Mesothelial cell of epicardium (in vitro differentiated cells): Measurements from ENCODE around the gene STAB1. TPM values are rescaled to one million over a fixed set of nuclear protein-coding genes. Genes with fewer than 3 reads are reported as not detected.

Source experiments
- DNase-seq, 2 experiments: peaks; one replicate each; pipeline ENCODE4 v3.0.0; 2021; ENCODE audit warnings: low spot score in 2 of 2; ENCODE audit not compliant: unreplicated experiment in 2 of 2
- H3K27ac Mint-ChIP-seq: 2 replicates; pipeline ENCODE4 v1.8.0; 2021; ENCODE audit warnings: mixed read lengths
- H3K27me3 Mint-ChIP-seq: 2 replicates; pipeline ENCODE4 v1.8.0; 2021; ENCODE audit warnings: low read depth, mixed read lengths
- H3K36me3 Mint-ChIP-seq: 2 replicates; pipeline ENCODE4 v1.8.0; 2021; ENCODE audit warnings: mixed read lengths
- H3K4me1 Mint-ChIP-seq: 2 replicates; pipeline ENCODE4 v1.8.0; 2021; ENCODE audit warnings: mixed read lengths
- H3K4me3 Mint-ChIP-seq: 2 replicates; pipeline ENCODE4 v1.8.0; 2021; ENCODE audit warnings: mild to moderate bottlenecking, moderate library complexity, mixed read lengths
- H3K9me3 Mint-ChIP-seq: 2 replicates; pipeline ENCODE4 v1.8.0; 2021; ENCODE audit warnings: mixed read lengths
- total RNA-seq: library from RNA; stranded (reverse); gene quantifications from 3 replicates; pipeline ENCODE4 v1.2.1, GENCODE V29; 2021
- TF ChIP-seq, protein P1 (sequence below): fragments of 200-600 bp; sonication (generic); IDR thresholded peaks from one replicate; pipeline ENCODE4 v1.5.0; 2021; ENCODE audit warnings: antibody characterized with exemption; ENCODE audit not compliant: unreplicated experiment

The STAB1 gene, protein sequence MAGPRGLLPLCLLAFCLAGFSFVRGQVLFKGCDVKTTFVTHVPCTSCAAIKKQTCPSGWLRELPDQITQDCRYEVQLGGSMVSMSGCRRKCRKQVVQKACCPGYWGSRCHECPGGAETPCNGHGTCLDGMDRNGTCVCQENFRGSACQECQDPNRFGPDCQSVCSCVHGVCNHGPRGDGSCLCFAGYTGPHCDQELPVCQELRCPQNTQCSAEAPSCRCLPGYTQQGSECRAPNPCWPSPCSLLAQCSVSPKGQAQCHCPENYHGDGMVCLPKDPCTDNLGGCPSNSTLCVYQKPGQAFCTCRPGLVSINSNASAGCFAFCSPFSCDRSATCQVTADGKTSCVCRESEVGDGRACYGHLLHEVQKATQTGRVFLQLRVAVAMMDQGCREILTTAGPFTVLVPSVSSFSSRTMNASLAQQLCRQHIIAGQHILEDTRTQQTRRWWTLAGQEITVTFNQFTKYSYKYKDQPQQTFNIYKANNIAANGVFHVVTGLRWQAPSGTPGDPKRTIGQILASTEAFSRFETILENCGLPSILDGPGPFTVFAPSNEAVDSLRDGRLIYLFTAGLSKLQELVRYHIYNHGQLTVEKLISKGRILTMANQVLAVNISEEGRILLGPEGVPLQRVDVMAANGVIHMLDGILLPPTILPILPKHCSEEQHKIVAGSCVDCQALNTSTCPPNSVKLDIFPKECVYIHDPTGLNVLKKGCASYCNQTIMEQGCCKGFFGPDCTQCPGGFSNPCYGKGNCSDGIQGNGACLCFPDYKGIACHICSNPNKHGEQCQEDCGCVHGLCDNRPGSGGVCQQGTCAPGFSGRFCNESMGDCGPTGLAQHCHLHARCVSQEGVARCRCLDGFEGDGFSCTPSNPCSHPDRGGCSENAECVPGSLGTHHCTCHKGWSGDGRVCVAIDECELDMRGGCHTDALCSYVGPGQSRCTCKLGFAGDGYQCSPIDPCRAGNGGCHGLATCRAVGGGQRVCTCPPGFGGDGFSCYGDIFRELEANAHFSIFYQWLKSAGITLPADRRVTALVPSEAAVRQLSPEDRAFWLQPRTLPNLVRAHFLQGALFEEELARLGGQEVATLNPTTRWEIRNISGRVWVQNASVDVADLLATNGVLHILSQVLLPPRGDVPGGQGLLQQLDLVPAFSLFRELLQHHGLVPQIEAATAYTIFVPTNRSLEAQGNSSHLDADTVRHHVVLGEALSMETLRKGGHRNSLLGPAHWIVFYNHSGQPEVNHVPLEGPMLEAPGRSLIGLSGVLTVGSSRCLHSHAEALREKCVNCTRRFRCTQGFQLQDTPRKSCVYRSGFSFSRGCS (N-terminal part only)
- 0.29 to 0.71 TPM (median 0.66 TPM) in 3 replicates for total RNA-seq

DNA sequence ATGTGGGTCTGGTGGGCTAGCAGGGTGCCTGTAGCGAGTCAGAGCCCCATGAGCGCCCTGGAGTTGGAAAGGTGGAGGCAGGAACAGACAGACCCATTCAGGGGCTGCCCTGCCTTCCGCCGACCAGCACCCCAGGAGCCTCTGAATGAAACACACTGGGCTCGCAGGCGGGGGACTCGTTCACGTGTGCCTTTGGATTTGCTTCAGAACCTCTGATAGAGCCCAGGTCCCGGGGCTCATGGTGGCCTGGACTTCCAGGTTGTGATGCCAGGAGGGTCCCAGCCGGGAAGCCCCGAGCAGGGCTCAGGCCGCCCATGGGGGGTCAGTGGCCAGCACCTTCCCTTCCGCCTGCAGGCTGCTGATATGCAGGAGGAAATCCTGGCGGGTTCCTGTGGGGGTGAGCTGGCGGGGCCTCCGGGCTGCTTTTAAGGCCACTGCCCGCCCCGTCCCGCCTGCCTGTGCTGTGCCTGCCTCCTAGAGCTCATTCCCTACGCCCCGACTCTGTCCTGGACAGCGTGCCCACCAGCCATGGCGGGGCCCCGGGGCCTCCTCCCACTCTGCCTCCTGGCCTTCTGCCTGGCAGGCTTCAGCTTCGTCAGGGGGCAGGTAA, at the start of gene STAB1:
Gene STAB1, plus strand, starts transcription at position 453 of the 610 bp plus-strand sequence. Its CDS starts 76 bp downstream, at position 529.
- Mint-ChIP-seq H3K36me3 (peaks cover 19% of the 10 kb centered on the region), H3K27me3 (no peaks in the 10 kb centered on the region), H3K9me3 (no peaks in the 10 kb centered on the region), H3K27ac (peak within 1 kb of the TSS; percentile 80), H3K4me3 (no peak within 1 kb of the TSS), H3K4me1 (peaks cover 4% of the 10 kb centered on the region)
- TF ChIP-seq, protein P1, sequence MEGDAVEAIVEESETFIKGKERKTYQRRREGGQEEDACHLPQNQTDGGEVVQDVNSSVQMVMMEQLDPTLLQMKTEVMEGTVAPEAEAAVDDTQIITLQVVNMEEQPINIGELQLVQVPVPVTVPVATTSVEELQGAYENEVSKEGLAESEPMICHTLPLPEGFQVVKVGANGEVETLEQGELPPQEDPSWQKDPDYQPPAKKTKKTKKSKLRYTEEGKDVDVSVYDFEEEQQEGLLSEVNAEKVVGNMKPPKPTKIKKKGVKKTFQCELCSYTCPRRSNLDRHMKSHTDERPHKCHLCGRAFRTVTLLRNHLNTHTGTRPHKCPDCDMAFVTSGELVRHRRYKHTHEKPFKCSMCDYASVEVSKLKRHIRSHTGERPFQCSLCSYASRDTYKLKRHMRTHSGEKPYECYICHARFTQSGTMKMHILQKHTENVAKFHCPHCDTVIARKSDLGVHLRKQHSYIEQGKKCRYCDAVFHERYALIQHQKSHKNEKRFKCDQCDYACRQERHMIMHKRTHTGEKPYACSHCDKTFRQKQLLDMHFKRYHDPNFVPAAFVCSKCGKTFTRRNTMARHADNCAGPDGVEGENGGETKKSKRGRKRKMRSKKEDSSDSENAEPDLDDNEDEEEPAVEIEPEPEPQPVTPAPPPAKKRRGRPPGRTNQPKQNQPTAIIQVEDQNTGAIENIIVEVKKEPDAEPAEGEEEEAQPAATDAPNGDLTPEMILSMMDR, result no peak
- no peak for DNase-seq

DNA sequence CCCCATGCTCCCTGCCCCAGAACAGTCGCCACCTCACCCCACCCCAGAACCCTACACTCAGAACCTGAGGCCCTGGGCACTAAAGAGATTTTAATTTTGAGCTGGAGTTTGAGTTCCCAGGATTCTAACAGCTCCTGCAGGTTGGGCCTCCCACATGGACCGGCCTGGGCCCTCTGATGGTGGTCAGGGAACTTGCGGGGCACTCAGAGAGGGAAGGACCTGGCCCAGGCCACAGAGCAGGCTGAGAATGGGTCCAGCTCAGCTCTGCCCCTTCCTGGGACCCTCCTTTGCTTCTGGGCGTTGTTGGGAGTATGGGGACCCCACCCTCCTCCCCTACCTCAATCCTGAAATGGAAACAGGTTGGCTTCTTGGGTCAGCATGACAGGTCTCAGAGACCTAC, 49.1 kb upstream of the STAB1 start:
- no peak overlapping the region for H3K27ac Mint-ChIP-seq
- no peaks in the 10 kb centered on the region for H3K9me3 Mint-ChIP-seq
- no peaks in the 10 kb centered on the region for H3K36me3 Mint-ChIP-seq
- no peak overlapping the region for H3K4me3 Mint-ChIP-seq
- peaks cover 18% of the 10 kb centered on the region for H3K4me1 Mint-ChIP-seq
- TF ChIP-seq, protein P1, result no peak
- H3K27me3 Mint-ChIP-seq, result no peaks in the 10 kb centered on the region
- no peak for DNase-seq

DNA sequence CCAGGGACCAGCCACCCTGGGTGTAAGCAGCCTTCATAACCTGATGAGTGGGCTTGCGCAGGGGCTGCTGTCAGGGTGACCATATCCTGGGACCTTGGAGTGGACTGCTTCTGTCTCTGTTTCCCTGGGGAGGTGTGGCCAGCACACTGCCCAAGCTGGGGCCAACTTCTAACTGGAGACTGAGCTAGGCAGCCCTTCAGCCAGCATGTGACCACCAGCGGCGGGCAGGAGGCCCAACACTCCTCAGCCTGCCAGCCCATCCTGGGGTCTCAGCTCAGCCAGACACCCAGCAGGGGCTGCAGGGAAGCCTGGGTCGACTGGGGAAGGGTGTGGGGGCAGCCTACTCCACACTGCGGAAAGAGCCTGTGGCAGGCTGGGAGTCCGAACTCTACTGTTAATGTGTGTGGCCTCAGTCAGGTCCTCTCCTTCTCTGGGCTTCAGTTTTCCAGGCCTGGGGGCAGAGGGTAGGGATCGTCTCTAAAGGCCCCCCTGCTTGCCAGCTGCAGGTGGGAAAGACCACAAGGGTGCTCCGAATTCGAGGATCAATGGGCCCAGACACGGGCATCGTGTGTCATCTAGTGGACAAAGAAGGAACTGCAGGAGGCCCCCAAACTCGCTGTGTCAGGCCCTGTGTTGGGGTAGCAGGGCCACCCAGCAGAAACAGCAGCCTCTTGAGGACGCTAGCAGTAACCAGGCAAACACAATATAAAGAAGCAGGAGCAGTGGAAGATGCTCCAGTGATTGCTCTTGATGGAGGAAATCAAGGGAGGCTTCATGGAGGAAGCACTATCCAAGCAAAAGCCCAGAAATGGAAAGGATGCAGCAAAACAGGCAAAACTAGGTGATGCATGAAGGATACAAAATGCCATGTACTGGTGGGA, 48.3 kb upstream of the STAB1 start:
- no peaks in the 10 kb centered on the region for H3K27me3 Mint-ChIP-seq
- H3K4me1 Mint-ChIP-seq, result peaks cover 18% of the 10 kb centered on the region
- no peak overlapping the region for H3K4me3 Mint-ChIP-seq
- TF ChIP-seq, protein P1, result peak; percentile 99
- DNase-seq, result peak in 1 of 2 experiments; percentile 74
- peak overlapping the region; percentile 55 for H3K27ac Mint-ChIP-seq
- no peaks in the 10 kb centered on the region for H3K9me3 Mint-ChIP-seq
- H3K36me3 Mint-ChIP-seq, result no peaks in the 10 kb centered on the region

DNA sequence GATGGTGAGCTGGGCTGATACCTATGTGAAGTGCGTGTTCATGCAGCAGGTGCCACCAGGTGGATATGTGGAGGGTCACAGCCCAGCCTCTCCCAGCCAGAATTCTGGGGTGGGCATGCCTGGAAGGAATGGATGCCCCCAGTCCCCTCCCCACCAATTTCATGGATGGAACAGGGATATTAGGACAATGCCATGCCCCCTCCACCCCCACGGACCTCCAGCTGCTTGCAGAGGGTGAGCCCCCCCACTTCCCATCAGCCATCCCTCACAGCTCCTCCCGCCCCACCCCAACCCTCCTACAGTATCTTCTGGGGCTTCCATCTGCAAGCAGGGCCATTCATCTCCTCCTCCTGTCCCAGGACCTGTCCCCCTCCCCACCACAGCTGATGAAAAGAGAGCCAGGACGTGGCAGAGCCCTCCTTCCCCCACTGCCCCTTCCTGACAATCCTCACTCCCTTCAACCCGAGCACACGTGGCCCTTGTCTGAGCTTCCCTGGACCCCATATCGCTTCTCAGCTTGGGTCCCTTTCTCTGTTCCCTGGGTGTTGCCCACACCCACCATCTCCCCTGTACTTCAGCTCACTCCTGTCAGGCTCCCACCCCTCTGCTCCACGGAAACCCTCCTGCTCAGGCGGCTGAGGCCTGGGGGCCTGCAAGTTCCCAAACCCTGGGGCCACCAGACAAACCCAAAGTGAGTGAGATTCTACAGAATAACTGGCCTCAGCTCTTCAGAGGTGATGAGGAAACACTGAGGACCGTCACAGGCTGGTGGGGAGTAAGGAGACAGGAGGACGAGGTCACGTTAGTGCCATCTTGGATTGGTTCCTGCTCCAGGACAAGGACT, 47.4 kb upstream of the STAB1 start:
- H3K27ac Mint-ChIP-seq, result peak overlapping the region; percentile 21
- no peaks in the 10 kb centered on the region for H3K27me3 Mint-ChIP-seq
- peaks cover 18% of the 10 kb centered on the region for H3K4me1 Mint-ChIP-seq
- H3K9me3 Mint-ChIP-seq, result no peaks in the 10 kb centered on the region
- TF ChIP-seq, protein P1, result no peak
- H3K4me3 Mint-ChIP-seq, result no peak overlapping the region
- DNase-seq, result no peak
- no peaks in the 10 kb centered on the region for H3K36me3 Mint-ChIP-seq
